HG02588 (cell line): ENCODE data around the gene SLC6A13.
"Not testable (repeated sequence)": the region's sequence is repeated elsewhere in the genome, so short reads cannot be mapped to it uniquely, and the experiment has no call there.

Source experiments
- ATAC-seq: cut with Tn5 transposase; IDR thresholded peaks from one replicate; pipeline ENCODE4 v1.9.1; 2021; ENCODE audit warnings: mild to moderate bottlenecking, moderate library complexity; ENCODE audit not compliant: unreplicated experiment

The SLC6A13 gene

GRCh38 chr12:262817-263216 is at the start of gene SLC6A13:
Gene SLC6A13 (minus strand): TSS chr12:262836. CDS start chr12:260052, 2,784 bp downstream.
- ATAC-seq, result no peak

GRCh38 chr12:308511-308910 is 45.9 kb upstream of the SLC6A13 start:
- no peak for ATAC-seq

GRCh38 chr12:307406-307805 is 44.8 kb upstream of the SLC6A13 start:
- no peak for ATAC-seq

GRCh38 chr12:304805-305204 is 42.2 kb upstream of the SLC6A13 start:
- no peak for ATAC-seq

GRCh38 chr12:302766-303165 is 40.1 kb upstream of the SLC6A13 start:
- not testable (repeated sequence) for ATAC-seq

GRCh38 chr12:300166-300565 is 37.5 kb upstream of the SLC6A13 start:
- not testable (repeated sequence) for ATAC-seq

GRCh38 chr12:299511-299910 is 36.9 kb upstream of the SLC6A13 start:
- ATAC-seq, result not testable (repeated sequence)

GRCh38 chr12:298059-298458 is 35.4 kb upstream of the SLC6A13 start:
- not testable (repeated sequence) for ATAC-seq

- no peak for ATAC-seq
Observed at GRCh38 chr12:295132-295531, 32.5 kb upstream of the SLC6A13 start.

- ATAC-seq, result no peak
Observed at GRCh38 chr12:293199-293598, 30.6 kb upstream of the SLC6A13 start.

- ATAC-seq, result no peak
Observed at GRCh38 chr12:292186-292585, 29.6 kb upstream of the SLC6A13 start.

GRCh38 chr12:291153-291723 is 28.6 kb upstream of the SLC6A13 start:
- no peak for ATAC-seq

GRCh38 chr12:288687-289086 is 26.1 kb upstream of the SLC6A13 start:
- no peak for ATAC-seq

- ATAC-seq, result no peak
Observed at GRCh38 chr12:286531-287300, 24.1 kb upstream of the SLC6A13 start.

GRCh38 chr12:278046-278445 is 15.4 kb upstream of the SLC6A13 start:
- ATAC-seq, result no peak

- no peak for ATAC-seq
Observed at GRCh38 chr12:275812-276211, 13.2 kb upstream of the SLC6A13 start.

GRCh38 chr12:273382-273781 is 10.7 kb upstream of the SLC6A13 start:
- ATAC-seq, result no peak

GRCh38 chr12:272942-273341 is 10.3 kb upstream of the SLC6A13 start:
- ATAC-seq, result no peak

- ATAC-seq, result no peak
Observed at GRCh38 chr12:271161-271560, 8.5 kb upstream of the SLC6A13 start.

- ATAC-seq, result no peak
Observed at GRCh38 chr12:269191-269590, 6.6 kb upstream of the SLC6A13 start.

GRCh38 chr12:268483-268840 is 5.8 kb upstream of the SLC6A13 start:
- no peak for ATAC-seq

GRCh38 chr12:267581-268482 is 5.2 kb upstream of the SLC6A13 start:
- no peak for ATAC-seq
